Kidney epithelial cell (primary cell): ENCODE measurements around the gene PSD4. TPM values are rescaled to one million over a fixed set of nuclear protein-coding genes. Genes with fewer than 3 reads are reported as not detected.

Source experiments
- DNase-seq: peaks from one replicate; pipeline ENCODE4 v3.0.0-alpha.2; 2010; ENCODE audit warnings: low read depth
- H3K27me3 ChIP-seq: 2 replicates; pipeline ENCODE4 v1.6.0; 2011; ENCODE audit warnings: low read length; ENCODE audit not compliant: control insufficient read depth, insufficient read depth
- H3K36me3 ChIP-seq: 2 replicates; pipeline ENCODE4 v1.5.1; 2011; ENCODE audit warnings: low read length; ENCODE audit not compliant: control insufficient read depth, insufficient read depth
- H3K4me3 ChIP-seq: 2 replicates; pipeline ENCODE4 v1.5.1; 2011; ENCODE audit warnings: low read depth, mild to moderate bottlenecking, control low read depth, low read length
- CTCF ChIP-seq: IDR thresholded peaks from 2 replicates; pipeline ENCODE4 v1.5.1; 2011; ENCODE audit warnings: mild to moderate bottlenecking, moderate library complexity, low read length, control low read depth, inconsistent platforms; ENCODE audit not compliant: insufficient read depth, poor library complexity, severe bottlenecking
- total RNA-seq: library from RNA; depleted of rRNA; stranded (reverse); fragments of >200 nt; gene quantifications from 2 replicates; pipeline ENCODE4 v1.2.3, GENCODE V29; 2015

The PSD4 gene
- total RNA-seq, 1 donor from 2014 or later: 13.9 TPM

- no peaks in the 10 kb centered on the region for H3K36me3 ChIP-seq
- H3K4me3 ChIP-seq: no peak overlapping the region
- DNase-seq: no peak
- TF ChIP-seq CTCF: no peak
- no peaks in the 10 kb centered on the region for H3K27me3 ChIP-seq
Observed at GRCh38 chr2:113164215-113164929, 9.4 kb upstream of the PSD4 start.

GRCh38 chr2:113164930-113165585 is 8.7 kb upstream of the PSD4 start:
- Histone ChIP-seq H3K36me3 (no peaks in the 10 kb centered on the region), H3K4me3 (no peak overlapping the region), H3K27me3 (no peaks in the 10 kb centered on the region)
- no peak for DNase-seq
- TF ChIP-seq CTCF: no peak

- Histone ChIP-seq H3K4me3 (no peak overlapping the region), H3K27me3 (no peaks in the 10 kb centered on the region), H3K36me3 (no peaks in the 10 kb centered on the region)
- no peak for TF ChIP-seq CTCF
- DNase-seq: no peak
Observed at GRCh38 chr2:113166187-113166645, 7.6 kb upstream of the PSD4 start.

- no peaks in the 10 kb centered on the region for H3K36me3 ChIP-seq
- H3K4me3 ChIP-seq: no peak overlapping the region
- no peak for DNase-seq
- H3K27me3 ChIP-seq: no peaks in the 10 kb centered on the region
- TF ChIP-seq CTCF: no peak
Observed at GRCh38 chr2:113167115-113167932, 6.4 kb upstream of the PSD4 start.

GRCh38 chr2:113167962-113168340 is 5.8 kb upstream of the PSD4 start:
- H3K4me3 ChIP-seq: no peak overlapping the region
- no peak for TF ChIP-seq CTCF
- H3K36me3 ChIP-seq: no peaks in the 10 kb centered on the region
- DNase-seq: no peak
- no peaks in the 10 kb centered on the region for H3K27me3 ChIP-seq
